ENCODE measurements around the gene PPFIBP2.

DNA sequence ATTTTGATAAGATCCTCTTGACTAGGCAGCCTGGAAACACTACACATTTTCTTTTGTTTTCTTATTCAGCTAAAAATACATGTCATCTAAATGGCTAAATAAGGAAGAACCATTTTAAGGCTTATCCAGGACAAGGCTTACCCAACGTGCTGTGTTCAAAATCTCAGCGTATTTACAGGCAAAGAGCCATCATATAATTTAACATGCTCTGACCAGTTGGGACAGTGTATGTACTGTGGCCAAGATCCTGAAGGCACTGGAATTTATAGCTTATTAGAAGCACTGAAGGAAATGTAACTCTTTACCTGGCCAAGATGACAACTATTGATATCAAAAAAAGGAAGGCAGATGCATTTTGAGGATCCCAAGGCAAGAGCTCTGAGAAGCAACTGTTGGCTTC lies 71.1 kb downstream of the PPFIBP2 start:
- TF ChIP-seq CTCF (IDR thresholded peaks at IDR 0.05; ENCODE audit: low read length) (no peak), EZH2 (optimal IDR thresholded peaks at IDR 0.05; ENCODE audit: low read depth, low read length) (no peak), EZH2phosphoT487 (IDR thresholded peaks at IDR 0.05; ENCODE audit: low read length) (no peak)
